GM10266 (cell line): ENCODE measurements around the gene VIPR2.
"Not testable (repeated sequence)": the region's sequence is repeated elsewhere in the genome, so short reads cannot be mapped to it uniquely, and the experiment has no call there.

ENCODE experiments used
- DNase-seq: peaks from one replicate; pipeline ENCODE4 v3.0.0; 2012; ENCODE audit errors: extremely low spot score
- CTCF ChIP-seq: IDR thresholded peaks from 2 replicates; pipeline ENCODE4 v1.5.1; 2012; ENCODE audit warnings: mild to moderate bottlenecking, low read depth; ENCODE audit not compliant: control insufficient read depth, insufficient read depth; ENCODE audit errors: missing control alignments

VIPR2 gene

GRCh38 chr7:159000070-159000469 lies 144.6 kb downstream of the VIPR2 start:
- no peak for DNase-seq
- TF ChIP-seq CTCF = no peak

- no peak for TF ChIP-seq CTCF
- DNase-seq = no peak
Measured at GRCh38 chr7:158999496-158999895, 145.2 kb downstream of the VIPR2 start.

- DNase-seq = not testable (repeated sequence)
Measured at GRCh38 chr7:158998261-158998660, 146.4 kb downstream of the VIPR2 start.

GRCh38 chr7:158997471-158997870 lies 147.2 kb downstream of the VIPR2 start:
- TF ChIP-seq CTCF = no peak
- DNase-seq = no peak

- TF ChIP-seq CTCF = no peak
- no peak for DNase-seq
Measured at GRCh38 chr7:158997110-158997453, 147.6 kb downstream of the VIPR2 start.

GRCh38 chr7:158996214-158997109 lies 148.2 kb downstream of the VIPR2 start:
- DNase-seq = no peak
- TF ChIP-seq CTCF = no peak

GRCh38 chr7:158995514-158995913 lies 149.2 kb downstream of the VIPR2 start:
- no peak for DNase-seq
- TF ChIP-seq CTCF = no peak
